OCI-M2 (cell line): Measurements from ENCODE around the gene DLG2.

Experiments used
- DNase-seq: peaks from one replicate; lab custom pipeline; 2025; ENCODE audit not compliant: unreplicated experiment; lab: John Stamatoyannopoulos, UW

Gene DLG2

GRCh38 chr11:83827520-83827919 is 1799.6 kb downstream of the DLG2 start:
- DNase-seq, result no peak

- no peak for DNase-seq
These were observed 1801.1 kb downstream of the DLG2 start for GRCh38 chr11:83826078-83826477.

DNA sequence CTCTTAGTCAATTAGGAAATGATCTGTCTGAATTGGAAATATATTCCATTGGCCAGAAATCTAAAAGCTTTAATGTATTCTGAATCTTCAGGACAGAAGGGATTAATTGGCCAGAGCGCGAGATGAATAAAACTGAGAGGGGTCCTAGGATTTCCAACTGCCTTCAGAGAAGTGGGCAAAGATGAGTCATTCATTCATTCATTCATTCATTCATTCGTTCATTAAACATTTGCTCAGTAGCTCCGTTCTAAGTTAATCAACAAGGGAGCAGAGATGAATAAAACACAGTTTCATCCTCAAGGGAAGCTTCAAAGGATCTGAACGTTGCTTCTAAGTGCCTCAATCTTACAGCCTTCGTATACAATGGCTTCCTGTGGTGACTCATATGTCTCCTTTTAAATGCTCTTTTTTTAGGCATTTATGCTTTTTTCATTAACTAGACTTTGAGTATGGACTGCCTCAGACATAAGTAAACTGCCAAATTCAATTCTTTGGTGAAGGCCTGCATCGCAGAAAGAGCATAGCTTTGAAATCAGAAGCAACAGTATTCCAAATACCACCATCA is 1803.6 kb downstream of the DLG2 start:
- DNase-seq, result no peak

GRCh38 chr11:83819931-83820549 is 1807.1 kb downstream of the DLG2 start:
- no peak for DNase-seq

DNA sequence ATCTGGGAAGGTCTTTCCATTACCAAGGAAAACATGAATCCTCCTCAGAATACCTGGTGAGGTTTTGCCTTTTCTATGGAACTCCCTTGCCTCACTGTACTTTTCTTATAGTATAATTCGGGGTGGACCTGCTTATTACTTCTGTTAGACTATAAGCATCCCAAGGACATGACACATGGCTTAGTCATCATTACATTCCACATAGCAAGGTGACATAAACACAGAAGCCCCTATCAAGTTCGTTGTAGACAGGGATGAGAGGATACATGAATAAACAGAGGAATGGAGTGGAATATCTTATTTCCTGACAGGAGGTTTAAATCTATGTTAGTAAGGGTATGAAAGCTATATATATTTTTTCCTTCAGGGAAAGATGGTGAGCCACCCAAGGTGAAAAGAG is 1808.8 kb downstream of the DLG2 start:
- no peak for DNase-seq

GRCh38 chr11:83816572-83817187 is 1810.5 kb downstream of the DLG2 start:
- DNase-seq, result no peak

DNA sequence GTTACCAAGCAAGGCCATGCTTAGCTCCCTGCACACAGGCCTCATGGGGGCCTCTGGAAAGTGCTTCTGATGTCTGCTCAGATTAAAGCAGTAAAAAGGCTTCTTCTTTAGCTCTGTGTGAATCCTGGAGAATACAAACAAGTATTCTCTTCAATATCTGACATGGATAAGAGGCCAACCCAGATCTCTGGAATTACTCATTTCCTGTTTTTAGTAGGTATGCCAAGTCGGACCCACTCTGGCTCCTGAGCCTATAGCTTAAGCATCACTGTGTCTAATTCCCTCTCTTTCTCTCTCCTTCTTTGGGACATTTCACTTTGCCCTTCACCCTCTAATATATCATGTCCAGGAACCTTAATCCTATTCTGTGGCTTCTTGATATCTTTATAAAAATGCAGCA is 1811.4 kb downstream of the DLG2 start:
- DNase-seq, result no peak

DNA sequence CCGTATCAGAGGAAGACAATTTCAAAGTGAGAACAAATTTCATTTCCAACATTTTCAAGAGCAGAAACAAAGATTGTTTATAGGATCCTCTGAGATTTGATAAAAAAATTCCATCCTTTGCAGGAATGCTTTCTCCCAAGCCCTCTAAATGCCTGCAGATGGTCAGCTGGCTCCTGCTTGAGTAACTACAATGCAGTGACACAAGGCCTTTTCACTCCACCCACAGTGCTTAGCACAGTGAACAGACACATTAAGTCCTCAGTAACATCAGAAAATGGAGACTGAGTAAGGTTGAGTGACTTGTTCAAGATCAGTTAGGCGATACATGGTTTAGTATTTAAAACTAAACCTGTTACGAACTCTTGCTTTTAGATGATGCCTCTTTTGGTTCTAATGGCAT is 1813.8 kb downstream of the DLG2 start:
- DNase-seq, result no peak

DNA sequence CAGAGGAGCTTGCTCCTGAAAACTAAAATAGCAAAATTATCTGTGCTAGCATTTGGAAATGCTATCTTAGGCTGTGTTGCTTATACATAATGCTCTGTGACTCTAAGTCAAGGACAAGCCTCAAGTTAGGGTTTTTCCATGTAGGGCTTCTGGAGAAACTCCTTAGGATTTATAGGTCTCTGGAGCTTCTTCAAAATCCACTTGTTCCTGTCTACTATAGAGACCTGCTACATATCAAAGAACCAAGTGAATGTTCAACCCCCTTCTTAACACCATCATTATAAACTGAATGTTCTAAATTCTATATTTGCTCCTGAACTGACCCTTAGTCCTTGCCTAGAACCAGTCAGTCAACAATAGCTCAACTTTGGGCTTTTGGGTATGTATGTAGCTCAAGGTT is 1817.9 kb downstream of the DLG2 start:
- DNase-seq, result no peak

- no peak for DNase-seq
These were observed 1825.3 kb downstream of the DLG2 start for GRCh38 chr11:83801799-83802198.

GRCh38 chr11:83793310-83793709 is 1833.8 kb downstream of the DLG2 start:
- no peak for DNase-seq

DNA sequence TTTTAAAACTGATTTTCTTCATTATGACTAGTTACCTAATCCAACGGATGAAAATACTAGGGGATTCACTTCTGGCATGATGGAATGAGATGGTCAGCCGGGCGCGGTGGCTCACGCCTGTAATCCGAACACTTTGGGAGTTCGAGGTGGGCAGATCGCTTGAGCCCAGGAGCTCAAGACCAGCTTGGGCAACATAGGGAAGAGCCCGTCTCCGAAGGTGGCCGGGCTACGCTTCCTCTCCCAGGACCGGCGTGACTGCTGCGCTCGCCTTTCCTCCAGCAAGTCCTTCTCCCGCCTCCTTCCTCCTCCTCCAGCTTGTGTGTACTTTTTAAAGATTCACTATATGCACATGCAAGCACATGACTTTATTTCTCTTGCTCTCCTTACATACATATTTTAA is 1835.6 kb downstream of the DLG2 start:
- no peak for DNase-seq

GRCh38 chr11:83785942-83786341 is 1841.2 kb downstream of the DLG2 start:
- DNase-seq, result no peak

GRCh38 chr11:83784419-83784818 is 1842.7 kb downstream of the DLG2 start:
- DNase-seq, result no peak

DNA sequence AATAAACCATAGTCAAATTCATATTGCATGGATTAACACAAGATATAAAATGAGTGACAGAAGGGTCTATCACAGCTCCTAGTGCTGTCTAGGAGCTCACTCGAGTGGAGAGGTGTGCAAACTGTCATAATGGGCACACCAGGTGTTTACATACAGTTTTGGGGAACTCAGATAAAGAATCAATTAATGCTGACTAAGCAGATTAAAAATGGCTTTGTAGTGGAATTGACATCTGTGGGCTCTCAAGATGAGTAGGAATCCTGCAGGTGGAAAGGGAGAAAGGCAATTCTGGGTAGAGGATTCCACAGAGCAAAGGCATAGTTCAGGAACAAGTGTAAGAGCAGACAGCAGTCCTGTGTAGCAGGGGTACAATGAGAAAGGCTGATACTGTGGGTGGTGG is 1844.8 kb downstream of the DLG2 start:
- DNase-seq, result no peak

DNA sequence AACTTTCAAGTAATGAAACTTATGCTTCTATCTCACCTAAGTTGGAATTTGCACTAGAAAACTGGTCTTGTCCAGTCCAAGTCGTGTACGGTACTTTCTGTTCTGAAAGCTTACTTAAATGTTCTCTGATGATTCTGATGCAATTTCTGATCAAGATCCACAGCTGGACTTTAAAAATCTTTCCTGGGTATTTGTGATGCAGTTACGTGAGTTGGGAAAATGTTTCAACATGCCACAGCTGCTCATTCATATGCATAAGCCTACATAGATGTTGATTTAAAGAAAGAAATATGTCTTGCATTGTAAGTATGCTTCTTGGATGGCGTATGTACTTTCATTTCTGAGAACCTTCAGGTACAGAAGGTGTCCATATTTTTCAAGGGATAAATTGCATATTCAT is 1847.3 kb downstream of the DLG2 start:
- DNase-seq, result no peak

DNA sequence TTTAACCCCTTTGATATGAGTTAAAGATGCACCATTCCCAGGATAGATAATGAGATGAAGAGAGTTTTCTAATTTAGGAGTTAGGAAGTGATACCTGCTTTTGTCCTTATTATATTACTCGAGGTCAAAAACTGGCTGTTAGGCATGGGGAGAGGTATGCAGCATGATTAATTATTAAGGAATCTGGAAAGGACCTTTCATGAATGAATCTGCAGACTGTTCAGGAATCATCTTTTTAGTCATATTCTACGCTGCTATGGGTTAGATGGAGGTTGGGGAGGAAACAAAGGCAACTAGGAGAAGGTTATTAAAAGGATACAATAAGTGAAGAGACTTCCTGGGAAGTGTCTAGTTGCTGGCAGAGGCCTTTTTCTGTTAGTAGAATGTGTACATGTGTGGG is 1848.5 kb downstream of the DLG2 start:
- no peak for DNase-seq

DNA sequence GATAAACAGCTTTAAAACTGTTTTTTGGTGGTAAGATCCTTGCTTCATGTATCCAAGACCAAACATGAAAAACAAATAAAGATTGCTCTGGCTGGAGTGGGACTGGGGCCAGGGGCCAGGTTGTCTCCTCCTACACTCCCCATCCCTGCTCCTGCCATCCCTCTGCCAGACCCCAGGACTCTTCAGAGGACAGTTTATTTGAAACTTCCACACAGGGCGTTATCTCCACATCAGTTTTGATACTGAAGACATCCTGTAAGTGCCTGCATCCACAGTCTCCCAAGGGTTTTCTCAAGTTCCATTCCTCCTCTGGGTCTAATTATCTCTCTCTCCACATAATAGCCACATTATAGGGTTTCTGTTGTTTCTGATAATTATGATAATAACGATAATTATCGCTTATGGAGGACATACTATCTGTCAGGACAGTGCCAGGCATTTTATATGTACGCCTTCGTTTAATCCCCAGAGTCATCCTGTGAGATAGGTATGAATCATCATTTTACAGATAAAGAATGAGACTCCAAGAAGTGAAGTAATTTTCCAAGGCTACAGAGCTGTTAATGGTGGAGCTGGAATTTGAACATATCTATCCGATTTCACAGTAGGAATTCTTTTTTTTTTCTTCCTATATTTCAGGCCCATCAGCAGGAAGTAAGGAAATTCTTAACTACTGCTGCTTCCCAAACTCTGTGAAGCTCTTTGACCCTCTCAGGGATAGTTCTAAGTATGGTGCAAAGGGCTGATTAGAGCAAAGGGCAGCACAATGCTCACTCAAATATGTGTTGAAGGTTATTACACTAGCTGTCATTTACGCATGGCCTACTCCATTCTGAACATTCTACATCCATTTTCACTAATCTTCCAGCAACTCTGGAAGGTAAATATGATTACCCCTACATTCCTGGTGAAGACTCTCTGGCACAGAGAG is 1852.9 kb downstream of the DLG2 start:
- no peak for DNase-seq

GRCh38 chr11:83768489-83768888 is 1858.7 kb downstream of the DLG2 start:
- no peak for DNase-seq

DNA sequence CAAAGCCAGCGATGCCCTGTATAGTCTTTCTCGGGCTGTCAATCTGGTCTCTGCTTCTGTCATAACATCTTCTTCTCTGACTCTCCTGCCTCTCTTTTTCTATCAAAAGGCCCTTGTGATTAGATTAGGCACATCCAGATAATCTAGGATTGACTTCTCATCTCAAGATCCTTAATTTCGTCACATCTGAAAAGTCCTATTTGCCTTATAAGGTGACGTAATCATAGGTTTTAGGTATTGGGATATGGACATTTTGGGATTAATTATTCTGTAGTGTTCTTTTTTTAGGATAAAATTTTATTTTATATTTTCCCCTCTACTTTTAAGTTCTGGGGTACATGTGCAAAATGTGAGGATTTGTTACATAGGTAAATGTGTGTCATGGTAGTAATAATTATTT is 1860.2 kb downstream of the DLG2 start:
- DNase-seq, result no peak

GRCh38 chr11:83764643-83765042 is 1862.5 kb downstream of the DLG2 start:
- DNase-seq, result no peak

GRCh38 chr11:83760932-83761331 is 1866.2 kb downstream of the DLG2 start:
- DNase-seq, result no peak
